Uterus (tissue), 4 donors: ENCODE results near the gene CD151. TPM values are rescaled to one million over a fixed set of nuclear protein-coding genes. Genes with fewer than 3 reads are reported as not detected.

ENCODE experiments used
- DNase-seq, 2 donors: peaks; one replicate each; pipeline ENCODE4 v3.0.0-alpha.2; 2019 to 2020
- H3K27ac ChIP-seq, 2 donors: fragments of 200-600 bp; sonication (generic); 1 replicate in 1 of 2; 2 replicates in 1 of 2; pipeline ENCODE4 v1.5.1; 2016 to 2018
- H3K27me3 ChIP-seq, 2 donors: fragments of 200-600 bp; sonication (generic); one replicate each; pipeline ENCODE4 v1.5.1; 2018 to 2019; ENCODE audit warnings: control low read depth in 1 of 2
- H3K36me3 ChIP-seq, 2 donors: fragments of 200-600 bp; sonication (generic); one replicate each; pipeline ENCODE4 v1.5.1; 2019; ENCODE audit warnings: control low read depth in 1 of 2
- H3K4me1 ChIP-seq, 2 donors: fragments of 200-600 bp; sonication (generic); one replicate each; pipeline ENCODE4 v1.5.1; 2018 to 2019; ENCODE audit warnings: control low read depth in 1 of 2
- H3K4me3 ChIP-seq, 2 donors: fragments of 200-600 bp; sonication (generic); 1 replicate in 1 of 2; 2 replicates in 1 of 2; pipeline ENCODE4 v1.5.1; 2018 to 2019; ENCODE audit warnings: mild to moderate bottlenecking in 1 of 2
- H3K9me3 ChIP-seq, 2 donors: fragments of 200-600 bp; sonication (generic); one replicate each; pipeline ENCODE4 v1.5.1; 2019; ENCODE audit warnings: control low read depth in 1 of 2
- CTCF ChIP-seq, 4 experiments: fragments of 200-600 bp in 2 of 4; fragments of 450-650 bp in 2 of 4; sonication (generic) in 2 of 4; IDR thresholded peaks; one replicate each; pipeline ENCODE4 v1.5.1; 2016 to 2019; ENCODE audit warnings: antibody characterized with exemption in 4 of 4, mild to moderate bottlenecking in 2 of 4, moderate library complexity in 1 of 4
- POLR2A ChIP-seq, 2 donors: fragments of 450-650 bp; IDR thresholded peaks; one replicate each; pipeline ENCODE4 v1.6.1; 2016; ENCODE audit warnings: antibody characterized with exemption in 2 of 2, mild to moderate bottlenecking in 1 of 2, moderate library complexity in 1 of 2
- intact Hi-C: fragments of 100-400 bp; cut with DNase I; formaldehyde crosslinking; loops from one replicate; pipeline ENCODE4 v1.15.1; 2023; ENCODE audit warnings: low total_unique reads
- total RNA-seq, 4 donors: library from RNA; depleted of rRNA in 3 of 4; stranded (reverse); fragments of >200 nt in 3 of 4; gene quantifications; one replicate each; pipeline versions ENCODE4 v1.1.0 to v1.2.4, GENCODE V29; 2014 to 2023
- donor health status: DM: yes; HTN: yes; CAD: no.

CD151 gene
- total RNA-seq, 4 donors from 2014 or later: 76.8 to 382 (median 259) TPM

GRCh38 chr11:854601-855329 is 22.0 kb downstream of the CD151 start:
- no peak for DNase-seq
- TF ChIP-seq POLR2A (IDR thresholded peaks at IDR 0.05) (no peak), CTCF (IDR thresholded peaks at IDR 0.05) (no peak)
- Histone ChIP-seq H3K4me3 (no peak overlapping the region), H3K27ac (no peak overlapping the region), H3K9me3 (no peaks in the 10 kb centered on the region), H3K27me3 (no peaks in the 10 kb centered on the region), H3K4me1 (peaks cover 0 to 13% of the 10 kb centered on the region in 2 donors), H3K36me3 (no peaks in the 10 kb centered on the region)
- intact Hi-C loops: no loop called here

- intact Hi-C loops: no loop called here
- Histone ChIP-seq H3K36me3 (no peaks in the 10 kb centered on the region), H3K27ac (no peak overlapping the region), H3K27me3 (no peaks in the 10 kb centered on the region), H3K4me1 (peaks cover 0 to 8% of the 10 kb centered on the region in 2 donors), H3K9me3 (no peaks in the 10 kb centered on the region), H3K4me3 (no peak overlapping the region)
- DNase-seq: no peak
- TF ChIP-seq CTCF (IDR thresholded peaks at IDR 0.05) (no peak), POLR2A (IDR thresholded peaks at IDR 0.05) (no peak)
Observed at GRCh38 chr11:855330-855674, 22.6 kb downstream of the CD151 start.

GRCh38 chr11:855796-856195 is 23.0 kb downstream of the CD151 start:
- TF ChIP-seq POLR2A (IDR thresholded peaks at IDR 0.05) (no peak), CTCF (IDR thresholded peaks at IDR 0.05) (no peak)
- intact Hi-C loops: no loop called here
- H3K27ac ChIP-seq: no peak overlapping the region

GRCh38 chr11:856397-856796 is 23.6 kb downstream of the CD151 start:
- Histone ChIP-seq H3K4me3 (no peak overlapping the region), H3K4me1 (no peaks in the 10 kb centered on the region), H3K27ac (no peak overlapping the region), H3K27me3 (no peaks in the 10 kb centered on the region), H3K36me3 (no peaks in the 10 kb centered on the region), H3K9me3 (no peaks in the 10 kb centered on the region)
- intact Hi-C loops: no loop called here
- no peak for TF ChIP-seq POLR2A (IDR thresholded peaks at IDR 0.05)
- no peak for TF ChIP-seq CTCF (IDR thresholded peaks at IDR 0.05)
- DNase-seq: no peak

More at GRCh38 chr11:855796-856195, 23.0 kb downstream of the CD151 start:
- Histone ChIP-seq H3K4me1 (peaks cover 0 to 5% of the 10 kb centered on the region in 2 donors), H3K27me3 (no peaks in the 10 kb centered on the region), H3K36me3 (no peaks in the 10 kb centered on the region), H3K9me3 (no peaks in the 10 kb centered on the region), H3K4me3 (no peak overlapping the region)
- DNase-seq: no peak

GRCh38 chr11:858053-858761 is 25.5 kb downstream of the CD151 start:
- H3K27ac ChIP-seq: no peak overlapping the region
- H3K9me3 ChIP-seq: no peaks in the 10 kb centered on the region
- no peaks in the 10 kb centered on the region for H3K36me3 ChIP-seq
- DNase-seq: no peak
- no peak overlapping the region for H3K4me3 ChIP-seq
- intact Hi-C loops: no loop called here
- no peak for TF ChIP-seq CTCF (IDR thresholded peaks at IDR 0.05)
- TF ChIP-seq POLR2A (IDR thresholded peaks at IDR 0.05): no peak
- H3K4me1 ChIP-seq: no peaks in the 10 kb centered on the region
- H3K27me3 ChIP-seq: no peaks in the 10 kb centered on the region
